SK-MEL-5 (cell line): Measurements from ENCODE around the gene CCDC7. TPM values are rescaled to one million over a fixed set of nuclear protein-coding genes. Genes with fewer than 3 reads are reported as not detected.
"Not testable (repeated sequence)": the region's sequence is repeated elsewhere in the genome, so short reads cannot be mapped to it uniquely, and the experiment has no call there.

ENCODE experiments used
- DNase-seq: peaks from one replicate; pipeline ENCODE4 v3.0.0-alpha.2; 2016; ENCODE audit warnings: low read depth, low spot score
- in situ Hi-C: cut with HindIII; loops from 2 replicates; pipeline ENCODE4 v1.10.0; 2016; ENCODE audit warnings: low sequenced_read_pairs, high pct_unique_total_duplicates, low pct_unique_long_range_greater_than_20kb
- total RNA-seq: library from RNA; depleted of rRNA; stranded (reverse); fragments of >200 nt; shearing (Covaris generic); gene quantifications from 2 replicates; pipeline ENCODE4 v1.2.3, GENCODE V29; 2014

The CCDC7 gene
- total RNA-seq, 1 experiment from 2014 or later, result 3.8 TPM

DNA sequence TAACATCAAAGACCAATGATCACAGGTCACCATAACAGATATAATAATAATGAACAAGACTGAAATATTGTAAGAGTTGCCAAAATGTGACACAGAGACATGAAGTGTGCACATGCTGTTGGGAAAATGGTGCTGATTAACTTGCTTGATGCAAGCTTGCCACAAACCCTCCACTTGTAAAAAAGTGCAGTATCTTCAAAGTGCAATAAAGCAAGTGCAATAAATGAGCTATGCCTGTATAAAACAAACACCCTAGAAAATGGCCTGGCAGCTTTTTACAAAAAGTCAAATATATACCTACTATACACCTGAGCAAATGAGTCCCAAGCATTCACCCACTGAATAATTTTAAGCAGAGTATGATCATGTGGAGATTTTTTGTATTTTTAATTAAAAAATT is 9.7 kb upstream of the CCDC7 start:
- in situ Hi-C loops, result no loop called here
- no peak for DNase-seq

DNA sequence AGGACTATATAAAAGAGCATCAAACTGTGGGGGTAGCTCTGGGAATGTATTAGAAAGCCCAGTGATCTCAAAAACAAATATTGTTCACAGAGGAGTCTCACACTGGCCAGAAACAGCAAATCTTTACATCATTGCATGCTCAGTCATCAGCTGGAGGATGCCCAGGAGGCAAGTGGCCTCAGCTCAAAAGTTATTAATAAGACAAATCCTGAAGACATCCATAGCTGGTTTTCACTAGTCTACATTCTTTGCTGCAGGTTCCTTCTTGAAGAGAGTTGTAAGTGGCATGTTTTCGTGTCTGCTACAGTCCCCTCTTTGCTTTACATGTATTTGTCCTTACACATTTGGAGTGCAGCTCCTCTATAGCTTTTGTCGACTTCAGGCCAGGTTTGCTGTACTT is 8.6 kb upstream of the CCDC7 start:
- in situ Hi-C loops, result no loop called here
- DNase-seq, result no peak

DNA sequence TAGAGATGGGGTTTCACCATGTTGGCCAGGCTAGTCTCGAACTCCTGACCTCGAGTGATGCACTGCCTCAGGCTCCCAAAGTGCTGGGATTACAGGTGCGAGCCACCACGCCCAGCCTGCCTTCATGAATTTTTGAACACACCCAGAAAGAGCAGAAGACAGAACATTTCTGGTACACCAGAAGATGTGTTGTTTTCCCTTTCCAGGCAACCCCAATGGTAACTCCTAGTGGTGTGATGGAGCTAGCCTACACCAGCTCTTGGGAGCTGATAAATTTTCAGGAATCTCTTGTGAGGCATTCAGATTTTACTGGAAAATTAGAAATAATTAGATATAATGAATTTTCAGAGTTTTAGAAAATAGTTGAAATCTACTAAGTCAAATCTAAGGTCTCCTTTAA is 904 bp upstream of the CCDC7 start:
- in situ Hi-C loops, result no loop called here
- no peak for DNase-seq

DNA sequence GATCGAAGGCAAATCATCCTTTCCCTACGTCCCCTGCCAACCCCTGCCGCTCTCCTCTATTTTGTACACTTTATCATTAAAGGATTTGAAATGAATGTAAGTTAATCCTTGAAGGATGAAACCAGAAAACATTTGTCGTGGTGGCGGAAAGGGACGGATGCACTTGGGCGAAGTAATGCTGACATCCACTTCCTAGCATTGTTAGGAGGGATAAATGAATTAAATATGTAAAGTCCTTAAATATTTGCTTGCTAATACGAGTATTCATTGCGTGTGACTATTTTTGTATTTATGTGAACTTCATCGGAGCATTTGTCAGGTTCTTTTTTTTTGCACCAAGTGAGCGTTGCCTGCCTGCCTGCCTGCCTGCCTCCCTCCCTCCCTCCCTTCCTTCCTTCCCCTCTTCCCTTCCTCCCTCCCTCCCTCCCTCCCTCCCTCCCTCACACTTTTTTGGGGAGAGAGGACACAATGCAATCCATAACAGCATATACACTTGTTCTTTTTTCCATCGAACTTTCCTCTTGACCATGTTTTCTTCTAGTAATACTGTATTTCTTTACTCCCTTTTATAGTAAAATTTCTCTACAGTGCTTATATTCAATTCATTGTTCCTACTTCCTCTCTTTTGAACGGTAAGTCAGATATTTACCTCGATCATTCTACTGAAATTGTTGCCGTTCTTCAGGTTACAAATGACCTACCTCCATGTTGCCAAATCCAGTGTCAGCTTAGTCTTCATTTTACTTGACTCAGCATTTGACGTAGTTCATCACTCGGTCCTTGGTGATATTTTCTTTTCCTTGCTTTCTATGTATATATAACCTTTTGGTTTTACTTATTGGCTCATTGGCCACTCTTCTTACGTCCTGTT is 831 bp downstream of the CCDC7 start:
- in situ Hi-C loops, result no loop called here
- DNase-seq, result no peak

DNA sequence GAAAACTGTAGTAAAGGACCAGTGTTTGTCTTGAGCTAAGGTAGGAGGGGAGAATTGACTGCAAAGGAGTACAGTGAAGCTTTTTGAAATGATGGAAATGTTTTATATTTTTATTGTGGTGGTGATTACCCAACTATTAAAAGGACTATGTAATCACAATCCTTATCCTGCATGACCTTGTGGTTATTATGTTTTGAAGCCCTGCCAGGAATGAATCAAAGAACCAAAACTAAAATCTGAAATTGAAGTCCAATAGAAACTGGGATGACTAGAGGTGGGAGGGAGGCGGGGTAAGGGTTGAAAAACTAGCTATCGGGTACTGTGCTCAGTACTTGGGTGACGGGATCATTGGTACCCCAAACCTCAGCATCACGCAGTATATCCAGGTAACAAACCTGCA is 8.2 kb downstream of the CCDC7 start:
- no peak for DNase-seq
- in situ Hi-C loops, result no loop called here

DNA sequence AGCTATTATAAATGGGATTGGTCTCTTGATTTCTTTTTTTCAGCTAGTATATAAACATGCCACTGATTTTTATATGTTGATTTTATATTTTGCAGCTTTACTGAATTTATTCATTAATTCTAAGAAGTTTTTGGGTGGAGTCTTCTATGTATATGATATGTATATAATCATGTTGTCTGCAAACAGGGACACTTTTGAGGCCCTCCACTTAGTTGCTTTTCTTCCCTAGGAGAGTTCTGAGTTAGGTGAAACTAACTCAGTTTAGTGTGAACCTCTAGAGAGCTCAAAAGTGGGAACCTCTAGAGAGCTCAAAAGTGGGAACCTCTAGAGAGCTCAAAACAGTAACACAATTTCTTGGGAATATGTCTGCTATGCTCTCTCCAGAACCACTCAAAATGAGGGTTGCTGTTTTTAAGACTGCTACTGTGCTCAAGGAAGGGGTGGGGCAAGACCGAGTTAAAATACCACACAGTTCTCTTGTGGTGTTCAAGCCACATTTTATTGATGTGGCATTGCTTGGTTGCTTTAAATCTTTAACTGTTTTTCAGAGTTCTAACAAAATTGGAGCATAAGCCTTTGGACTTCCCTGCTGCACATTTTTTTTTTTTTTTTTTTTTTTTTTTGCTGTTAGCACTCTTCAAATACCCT is 13.2 kb downstream of the CCDC7 start:
- DNase-seq, result no peak
- in situ Hi-C loops, result no loop called here

DNA sequence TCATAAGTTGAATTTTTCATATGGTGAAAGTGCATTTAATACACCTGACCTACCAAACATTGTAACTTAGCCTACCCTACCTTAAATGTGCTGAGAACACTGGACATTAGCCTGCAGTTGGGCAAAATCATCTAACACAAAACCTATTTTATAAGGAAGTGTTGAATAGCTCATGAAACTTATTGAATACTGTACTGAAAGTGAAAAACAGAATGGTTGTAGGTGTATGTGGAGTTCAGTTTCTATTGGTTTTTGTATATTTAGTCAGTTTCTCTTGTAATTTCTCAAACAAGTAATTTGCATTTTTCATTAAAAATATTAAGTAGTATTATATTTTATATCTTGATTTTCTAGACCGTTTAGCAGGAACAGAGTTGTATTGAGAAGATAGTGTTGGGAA is 15.3 kb downstream of the CCDC7 start:
- DNase-seq, result no peak
- in situ Hi-C loops, result no loop called here

DNA sequence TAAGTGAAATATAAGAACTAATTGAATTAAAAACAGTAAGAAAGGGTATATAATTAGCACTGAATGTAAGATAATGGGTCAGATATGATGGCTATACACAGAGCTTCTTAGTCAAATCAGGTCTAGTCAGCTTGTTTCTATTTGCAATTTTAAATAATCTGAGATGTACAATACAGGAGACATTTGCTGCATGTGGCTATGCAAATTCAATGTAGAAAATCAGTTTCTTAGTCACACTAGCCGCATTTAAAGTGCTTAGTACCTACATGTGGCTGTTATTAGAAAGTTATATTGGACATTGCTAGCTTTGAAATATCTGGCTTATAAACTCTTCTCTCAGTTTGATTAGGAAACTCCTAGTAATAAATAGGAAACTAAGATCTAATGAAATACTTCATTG is 25.3 kb downstream of the CCDC7 start:
- DNase-seq, result no peak

DNA sequence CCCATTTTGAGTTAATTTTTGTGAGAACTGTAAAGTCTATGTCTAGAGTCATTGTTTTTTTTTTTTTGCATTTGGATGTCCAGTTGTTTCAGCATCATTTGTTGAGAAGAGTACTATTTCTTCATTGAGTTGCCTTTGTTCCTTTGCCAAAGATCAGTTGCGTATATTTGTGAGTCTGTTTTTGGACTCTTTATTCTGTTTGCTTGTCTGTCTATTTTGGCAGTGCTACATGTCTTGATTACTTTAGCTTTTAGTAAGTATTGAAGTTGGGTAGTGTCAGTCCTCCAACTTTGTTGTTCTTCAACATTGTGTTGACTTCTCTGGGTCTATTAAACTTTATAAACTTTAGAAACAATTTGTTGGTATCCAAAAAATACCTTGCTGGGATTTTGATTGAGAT is 31.6 kb downstream of the CCDC7 start:
- no peak for DNase-seq
- in situ Hi-C loops, result no loop called here

More for the DNA sequence above, 25.3 kb downstream of the CCDC7 start:
- in situ Hi-C loops, result no loop called here

DNA sequence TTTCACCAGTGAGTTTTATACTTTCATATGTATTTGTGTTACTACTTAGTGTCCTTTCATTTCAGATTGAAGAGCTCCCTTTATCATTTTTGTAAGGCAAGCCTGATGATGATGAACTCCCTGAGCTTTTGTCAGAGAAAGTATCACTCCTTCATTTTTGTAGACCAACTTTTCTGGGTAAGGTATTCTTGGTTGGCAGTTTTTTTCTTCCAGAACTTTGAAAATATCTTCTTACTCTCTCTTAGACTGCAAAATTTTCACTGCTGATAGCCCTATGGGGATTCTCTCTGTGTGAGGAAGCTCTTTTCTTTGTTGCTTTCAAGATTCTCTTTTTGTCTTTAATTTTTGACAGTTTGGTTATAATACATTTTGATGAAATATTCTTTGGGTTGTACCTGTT is 35.7 kb downstream of the CCDC7 start:
- DNase-seq, result no peak
- in situ Hi-C loops, result no loop called here

DNA sequence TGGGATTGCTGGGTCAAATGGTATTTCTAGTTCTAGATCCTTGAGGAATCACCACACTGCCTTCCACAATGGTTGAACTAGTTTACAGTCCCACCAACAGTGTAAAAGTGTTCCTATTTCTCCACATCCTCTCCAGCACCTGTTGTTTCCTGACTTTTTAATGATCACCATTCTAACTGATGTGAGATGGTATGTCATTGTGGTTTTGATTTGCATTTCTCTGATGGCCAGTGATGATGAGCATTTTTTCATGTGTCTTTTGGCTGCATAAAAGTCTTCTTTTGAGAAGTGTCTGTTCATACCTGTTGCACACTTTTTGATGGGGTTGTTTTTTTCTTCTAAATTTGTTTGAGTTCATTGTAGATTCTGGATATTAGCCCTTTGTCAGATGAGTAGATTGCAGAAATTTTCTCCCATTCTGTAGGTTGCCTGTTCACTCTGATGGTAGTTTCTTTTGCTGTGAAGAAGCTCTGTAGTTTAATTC is 37.1 kb downstream of the CCDC7 start:
- in situ Hi-C loops, DNase-seq: not testable (repeated sequence)

DNA sequence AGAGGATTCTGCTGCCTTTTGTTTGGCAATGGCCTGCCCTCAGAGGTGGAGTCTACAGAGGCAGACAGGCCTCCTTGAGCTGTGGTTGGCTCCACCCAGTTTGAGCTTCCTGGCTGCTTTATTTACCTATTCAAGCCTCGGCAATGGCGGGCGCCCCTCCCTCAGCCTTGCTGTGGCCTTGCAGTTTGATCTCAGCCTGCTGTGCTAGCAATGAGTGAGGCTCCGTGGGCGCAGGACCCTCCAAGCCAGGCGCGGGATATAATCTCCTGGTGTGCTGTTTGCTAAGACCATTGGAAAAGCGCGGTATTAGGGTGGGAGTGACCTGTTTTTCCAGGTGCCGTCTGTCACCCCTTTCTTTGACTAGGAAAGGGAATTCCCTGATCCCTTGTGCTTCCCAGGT is 42.1 kb downstream of the CCDC7 start:
- in situ Hi-C loops, DNase-seq: not testable (repeated sequence)

DNA sequence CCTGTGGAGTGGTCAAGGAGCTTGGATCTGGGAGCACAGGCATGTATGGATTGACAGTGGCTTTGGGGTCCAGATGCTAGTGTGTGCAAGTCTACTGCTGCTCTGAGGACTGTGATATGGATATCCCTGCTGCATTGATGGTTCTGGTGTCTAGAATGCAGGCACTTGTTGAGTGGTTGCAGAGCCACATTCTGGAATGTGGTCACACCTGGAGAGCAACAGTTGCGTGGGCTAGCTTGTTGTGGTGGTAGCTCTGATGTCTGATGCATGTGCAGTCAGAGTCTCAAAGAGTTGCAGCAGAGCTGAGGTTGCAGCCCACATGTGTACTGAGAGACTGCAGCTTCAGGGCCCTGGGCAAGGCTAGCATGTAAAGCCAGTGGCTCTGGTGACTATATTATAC is 43.2 kb downstream of the CCDC7 start:
- in situ Hi-C loops, result no loop called here
- no peak for DNase-seq

DNA sequence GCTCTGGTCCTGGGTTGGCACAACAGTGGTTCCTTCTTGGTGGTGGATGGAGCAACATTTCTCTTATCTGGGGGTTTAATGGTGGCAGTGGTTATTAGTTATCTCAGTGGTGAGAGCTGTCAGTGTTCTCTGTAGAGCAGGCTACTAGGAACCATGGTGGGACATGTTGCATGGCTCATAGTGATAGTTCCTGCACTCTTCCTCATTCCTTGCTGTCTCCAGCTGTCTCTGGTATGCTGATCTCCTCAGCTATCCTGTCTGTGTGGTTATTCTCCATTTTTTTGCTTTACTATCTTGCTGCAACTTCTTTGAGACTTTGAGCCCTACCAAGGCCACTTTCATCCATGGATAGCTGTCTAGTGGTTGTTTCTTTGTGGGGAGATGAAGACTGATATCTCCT is 44.0 kb downstream of the CCDC7 start:
- no peak for DNase-seq
- in situ Hi-C loops, result no loop called here

DNA sequence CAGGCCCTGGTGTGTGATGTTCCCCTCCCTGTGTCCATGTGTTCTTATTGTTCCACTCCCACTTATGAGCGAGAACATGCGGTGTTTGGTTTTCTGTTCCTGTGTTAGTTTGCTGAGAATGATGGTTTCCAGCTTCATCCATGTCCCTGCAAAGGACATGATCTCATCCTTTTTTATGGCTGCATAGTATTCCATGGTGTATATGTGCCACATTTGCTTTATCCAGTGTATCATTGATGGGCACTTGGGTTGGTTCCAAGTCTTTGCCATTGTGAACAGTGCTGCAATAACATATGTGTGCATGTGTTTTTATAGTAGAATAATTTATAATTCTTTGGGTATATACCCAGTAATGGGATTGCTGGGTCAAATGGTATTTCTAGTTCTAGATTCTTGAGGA is 48.6 kb downstream of the CCDC7 start:
- DNase-seq, in situ Hi-C loops: not testable (repeated sequence)

DNA sequence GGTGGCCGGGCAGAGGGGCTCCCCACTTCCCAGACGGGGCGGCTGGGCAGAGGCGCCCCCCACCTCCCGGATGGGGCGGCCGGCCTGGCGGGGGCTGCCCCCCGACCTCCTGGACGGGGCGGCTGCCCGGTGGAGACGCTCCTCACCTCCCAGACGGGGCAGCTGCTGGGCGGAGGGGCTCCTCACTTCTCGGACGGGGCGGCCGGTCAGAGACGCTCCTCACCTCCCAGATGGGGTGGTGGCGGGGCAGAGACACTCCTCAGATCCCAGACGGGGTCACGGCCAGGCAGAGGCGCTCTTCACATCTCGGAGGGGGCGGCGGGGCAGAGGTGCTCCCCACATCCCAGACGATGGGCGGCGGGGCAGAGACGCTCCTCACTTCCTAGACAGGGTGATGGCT is 54.2 kb downstream of the CCDC7 start:
- in situ Hi-C loops, DNase-seq: not testable (repeated sequence)

DNA sequence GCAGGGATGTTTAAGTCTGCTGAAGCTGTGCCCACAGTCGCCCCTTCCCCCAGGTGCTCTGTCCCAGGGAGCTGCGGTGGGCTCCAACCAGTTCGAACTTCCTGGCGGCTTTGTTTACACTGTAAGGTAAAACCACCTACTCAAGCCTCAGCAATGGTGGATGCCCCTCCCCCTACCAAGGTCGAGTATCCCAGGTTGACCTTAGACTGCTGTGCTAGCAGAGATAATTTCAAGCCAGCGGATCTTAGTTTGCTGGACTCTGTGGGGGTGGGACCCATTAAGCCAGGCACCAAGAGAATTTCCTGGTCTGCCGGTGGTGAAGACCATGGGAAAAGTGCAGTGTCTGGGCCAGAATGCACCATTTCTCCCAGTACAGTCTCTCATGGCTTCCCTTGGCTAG is 56.0 kb downstream of the CCDC7 start:
- in situ Hi-C loops, result no loop called here
- DNase-seq, result no peak

DNA sequence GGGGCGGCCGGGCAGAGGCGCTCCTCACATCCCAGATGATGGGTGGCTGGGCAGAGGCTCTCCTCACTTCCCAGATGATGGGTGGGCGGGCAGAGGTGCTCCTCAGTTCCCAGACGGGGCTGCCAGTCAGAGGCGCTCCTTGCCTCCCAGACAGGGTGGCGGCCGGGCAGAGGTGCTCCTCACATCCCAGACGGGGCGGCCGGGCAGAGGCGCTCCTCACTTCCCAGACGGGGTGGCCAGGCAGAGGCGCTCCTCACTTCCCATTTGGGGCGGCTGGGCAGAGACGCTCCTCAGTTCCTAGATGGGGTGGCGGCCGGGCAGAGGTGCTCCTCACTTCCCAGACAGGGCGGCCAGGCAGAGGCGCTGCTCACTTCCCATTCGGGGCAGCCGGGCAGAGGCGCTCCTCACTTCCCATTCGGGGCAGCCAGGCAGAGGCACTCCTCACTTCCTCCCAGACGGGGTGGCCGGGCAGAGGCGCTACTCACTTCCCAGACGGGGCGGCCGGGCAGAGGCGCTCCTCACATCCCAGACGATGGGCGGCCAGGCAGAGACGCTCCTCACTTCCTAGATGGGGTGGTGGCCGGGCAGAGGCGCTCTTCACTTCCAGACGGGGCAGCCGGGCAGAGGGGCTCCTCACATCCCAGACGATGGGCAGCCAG is 60.0 kb downstream of the CCDC7 start:
- in situ Hi-C loops, DNase-seq: not testable (repeated sequence)
